HG03196 (cell line): ENCODE data around the gene PTHLH.

Source experiments
- ATAC-seq: cut with Tn5 transposase; IDR thresholded peaks from one replicate; pipeline ENCODE4 v1.9.1; 2021; ENCODE audit not compliant: unreplicated experiment

Gene PTHLH

GRCh38 chr12:27972721-27973120 lies at the start of gene PTHLH:
Gene PTHLH (minus strand): TSS chr12:27972733. CDS start chr12:27969494, 3,239 bp downstream.
- no peak for ATAC-seq

GRCh38 chr12:28021704-28022103 lies 49.2 kb upstream of the PTHLH start:
- no peak for ATAC-seq

GRCh38 chr12:28017873-28018255 lies 45.3 kb upstream of the PTHLH start:
- no peak for ATAC-seq

GRCh38 chr12:28017126-28017872 lies 44.8 kb upstream of the PTHLH start:
- no peak for ATAC-seq

GRCh38 chr12:28015165-28015564 lies 42.6 kb upstream of the PTHLH start:
- ATAC-seq = no peak

GRCh38 chr12:28014196-28014595 lies 41.7 kb upstream of the PTHLH start:
- ATAC-seq = no peak

- no peak for ATAC-seq
Measured at GRCh38 chr12:28012333-28012918, 39.9 kb upstream of the PTHLH start.

- no peak for ATAC-seq
Measured at GRCh38 chr12:28010036-28010435, 37.5 kb upstream of the PTHLH start.

GRCh38 chr12:27999970-28000369 lies 27.4 kb upstream of the PTHLH start:
- no peak for ATAC-seq

- no peak for ATAC-seq
Measured at GRCh38 chr12:27999521-27999920, 27.0 kb upstream of the PTHLH start.

GRCh38 chr12:27998658-27999057 lies 26.1 kb upstream of the PTHLH start:
- no peak for ATAC-seq

GRCh38 chr12:27998170-27998569 lies 25.6 kb upstream of the PTHLH start:
- no peak for ATAC-seq

- no peak for ATAC-seq
Measured at GRCh38 chr12:27996761-27997160, 24.2 kb upstream of the PTHLH start.

- ATAC-seq = no peak
Measured at GRCh38 chr12:27995406-27995805, 22.9 kb upstream of the PTHLH start.

GRCh38 chr12:27988594-27989233 lies 16.2 kb upstream of the PTHLH start:
- ATAC-seq = no peak

- no peak for ATAC-seq
Measured at GRCh38 chr12:27987331-27987730, 14.8 kb upstream of the PTHLH start.

GRCh38 chr12:27984275-27984674 lies 11.7 kb upstream of the PTHLH start:
- no peak for ATAC-seq

GRCh38 chr12:27982951-27983350 lies 10.4 kb upstream of the PTHLH start:
- no peak for ATAC-seq

- ATAC-seq = no peak
Measured at GRCh38 chr12:27982385-27982784, 9.9 kb upstream of the PTHLH start.

GRCh38 chr12:27981874-27982273 lies 9.3 kb upstream of the PTHLH start:
- ATAC-seq = no peak

- ATAC-seq = no peak
Measured at GRCh38 chr12:27979145-27979544, 6.6 kb upstream of the PTHLH start.
